ENCODE results near the gene APOA4.
"Not testable (repeated sequence)": the region's sequence is repeated elsewhere in the genome, so short reads cannot be mapped to it uniquely, and the experiment has no call there.

APOA4 gene

DNA sequence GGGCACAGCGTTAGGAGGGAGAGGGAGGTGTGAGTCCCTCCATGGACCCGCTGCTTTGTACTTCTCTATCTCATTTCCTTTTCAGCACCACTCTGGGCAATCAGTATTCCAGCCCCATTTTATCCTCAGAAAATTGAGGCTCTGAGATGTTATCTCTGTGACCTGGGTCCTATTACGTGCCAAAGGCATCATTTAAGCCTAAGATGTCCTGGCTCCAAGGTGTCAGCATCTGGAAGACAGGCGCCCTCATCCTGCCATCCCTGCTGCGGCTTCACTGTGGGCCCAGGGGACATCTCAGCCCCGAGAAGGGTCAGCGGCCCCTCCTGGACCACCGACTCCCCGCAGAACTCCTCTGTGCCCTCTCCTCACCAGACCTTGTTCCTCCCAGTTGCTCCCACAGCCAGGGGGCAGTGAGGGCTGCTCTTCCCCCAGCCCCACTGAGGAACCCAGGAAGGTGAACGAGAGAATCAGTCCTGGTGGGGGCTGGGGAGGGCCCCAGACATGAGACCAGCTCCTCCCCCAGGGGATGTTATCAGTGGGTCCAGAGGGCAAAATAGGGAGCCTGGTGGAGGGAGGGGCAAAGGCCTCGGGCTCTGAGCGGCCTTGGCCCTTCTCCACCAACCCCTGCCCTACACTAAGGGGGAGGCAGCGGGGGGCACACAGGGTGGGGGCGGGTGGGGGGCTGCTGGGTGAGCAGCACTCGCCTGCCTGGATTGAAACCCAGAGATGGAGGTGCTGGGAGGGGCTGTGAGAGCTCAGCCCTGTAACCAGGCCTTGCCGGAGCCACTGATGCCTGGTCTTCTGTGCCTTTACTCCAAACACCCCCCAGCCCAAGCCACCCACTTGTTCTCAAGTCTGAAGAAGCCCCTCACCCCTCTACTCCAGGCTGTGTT lies 5.8 kb upstream of the APOA4 start:
- DNase-seq, result no peak

DNA sequence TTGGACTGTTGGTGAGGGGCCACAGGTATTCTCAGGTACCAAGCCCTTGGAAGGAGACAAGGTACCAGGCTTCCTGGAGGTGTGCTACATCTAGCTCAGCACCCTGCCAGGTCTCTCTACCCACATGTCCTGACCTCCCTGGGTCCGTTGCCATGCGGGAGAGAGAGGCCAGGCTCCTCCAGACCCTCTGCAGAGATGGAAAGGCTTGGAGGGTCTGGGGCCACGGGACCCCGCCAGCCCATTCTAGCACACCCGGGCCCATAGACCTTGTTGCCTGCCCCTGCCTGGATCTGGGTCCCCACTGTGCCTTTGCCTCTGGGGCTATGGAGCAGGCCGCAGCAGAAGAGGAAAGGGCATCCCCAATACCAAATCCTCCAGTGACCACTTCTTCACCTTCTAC lies 4.4 kb upstream of the APOA4 start:
- no peak for DNase-seq

DNA sequence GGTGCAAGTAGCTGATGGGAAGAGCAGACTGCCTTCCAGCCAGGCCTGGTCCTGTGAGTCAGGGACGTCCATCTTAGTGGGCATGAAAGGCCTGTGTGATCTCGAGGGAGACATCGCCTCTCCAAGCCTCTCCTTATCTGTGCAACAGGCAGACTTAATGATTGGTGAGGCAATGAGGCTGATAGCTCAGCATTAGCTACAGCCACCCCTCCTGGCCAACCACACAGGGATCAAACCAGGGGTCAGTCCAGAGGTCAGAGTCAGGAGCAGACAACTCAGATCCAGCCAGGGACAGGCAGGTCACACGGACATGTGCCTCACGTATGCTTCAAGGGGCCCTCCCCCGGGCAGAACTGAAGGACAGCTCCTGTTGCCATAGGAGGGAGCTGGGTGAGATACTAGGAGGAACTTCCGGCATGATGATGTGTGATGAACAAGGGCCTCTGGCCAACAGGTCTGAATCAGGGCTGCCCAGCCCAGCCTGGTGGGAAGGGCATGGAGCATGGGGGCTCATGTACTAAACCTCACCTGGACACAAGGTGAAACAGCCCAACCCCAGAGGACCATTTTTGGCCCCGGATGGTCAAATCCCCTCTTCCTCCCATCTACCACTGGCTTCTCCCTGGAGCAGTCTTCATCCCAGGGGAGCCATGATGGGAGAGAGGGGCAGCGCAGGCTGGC lies 3.8 kb upstream of the APOA4 start:
- no peak for DNase-seq

DNA sequence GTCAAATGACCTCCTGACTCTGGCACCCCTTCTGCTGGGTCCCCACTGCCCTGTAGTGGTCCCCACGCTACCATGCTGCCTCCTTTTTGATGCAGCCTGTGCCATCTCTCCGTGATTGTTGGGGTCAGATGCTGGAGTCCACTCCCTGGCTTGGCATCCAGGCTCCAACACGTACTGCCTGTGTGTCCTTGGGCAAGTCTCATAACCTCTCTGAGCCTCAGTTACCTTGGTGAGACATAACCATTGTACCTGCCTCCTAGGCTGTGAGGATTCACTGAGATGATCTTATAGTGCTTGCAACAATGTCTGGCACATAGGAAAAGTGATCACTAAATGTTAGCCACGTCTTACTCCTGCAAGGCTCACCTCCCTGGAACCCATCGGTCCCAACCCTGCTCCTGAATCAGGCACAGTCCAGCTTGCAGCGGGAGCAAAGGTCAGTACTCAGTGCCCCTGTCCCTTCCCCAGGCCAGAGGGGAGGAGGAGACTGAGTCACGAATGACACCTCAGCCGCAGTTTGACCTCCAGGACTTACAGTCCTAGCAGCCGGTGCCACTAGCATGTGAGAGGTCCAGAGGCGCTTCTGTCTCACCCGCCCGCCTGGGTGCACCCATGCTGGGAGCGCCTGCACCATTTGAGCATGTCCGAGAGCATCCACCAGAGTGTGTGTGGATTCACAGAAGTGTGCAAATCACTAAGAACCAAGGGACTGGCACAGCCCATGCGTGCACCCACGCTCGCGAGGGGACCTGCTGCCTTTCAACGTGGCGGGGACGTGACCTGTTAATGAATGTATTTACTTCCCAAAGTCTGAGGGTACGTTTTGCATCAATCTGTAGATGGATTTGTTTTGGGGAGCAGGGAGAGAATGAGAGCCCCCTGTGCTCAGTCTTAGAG lies 3.0 kb upstream of the APOA4 start:
- DNase-seq, result no peak

DNA sequence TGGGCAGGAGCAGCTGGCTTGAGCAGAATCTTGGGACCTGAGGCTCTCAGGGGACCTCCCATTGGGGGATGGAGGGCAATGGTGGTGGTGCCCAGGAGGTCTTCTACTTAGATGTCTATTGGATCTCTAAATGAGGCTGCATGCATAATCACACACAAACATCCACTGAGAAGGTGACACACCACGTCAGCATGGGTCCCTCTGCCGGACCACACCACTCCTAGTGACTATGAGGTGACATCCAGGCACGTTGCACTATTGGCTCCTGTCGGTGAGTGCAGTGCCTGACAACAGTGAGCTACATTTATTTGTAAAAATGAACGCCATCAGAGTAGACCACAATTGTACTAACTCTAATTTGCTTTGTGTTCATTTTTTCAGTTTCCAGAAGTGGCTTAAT lies 2.3 kb upstream of the APOA4 start:
- no peak for DNase-seq

DNA sequence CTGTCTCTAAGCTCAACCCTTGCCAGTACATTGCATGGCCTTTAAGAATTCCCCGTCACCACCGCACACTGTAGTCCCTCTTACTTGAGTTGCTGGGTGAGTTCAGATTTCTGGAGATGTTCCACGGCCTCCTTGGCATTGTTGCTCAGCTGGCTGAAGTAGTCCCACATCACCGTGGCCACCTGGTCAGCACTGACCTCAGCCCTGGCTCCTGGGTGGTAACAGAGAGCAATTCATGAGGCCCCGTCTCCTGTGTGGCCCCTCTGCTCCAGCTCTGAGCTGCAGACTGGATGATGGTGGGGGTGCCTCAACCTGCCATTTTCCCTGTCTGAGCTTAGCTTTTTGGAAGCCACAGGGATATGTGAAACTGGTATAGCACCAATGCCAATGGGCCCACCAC lies 529 bp downstream of the APOA4 start:
- DNase-seq, result no peak

- no peak for DNase-seq
Measured at GRCh38 chr11:116821050-116821918, 1.8 kb downstream of the APOA4 start.

GRCh38 chr11:116819049-116819448 lies 4.1 kb downstream of the APOA4 start:
- no peak for DNase-seq

DNA sequence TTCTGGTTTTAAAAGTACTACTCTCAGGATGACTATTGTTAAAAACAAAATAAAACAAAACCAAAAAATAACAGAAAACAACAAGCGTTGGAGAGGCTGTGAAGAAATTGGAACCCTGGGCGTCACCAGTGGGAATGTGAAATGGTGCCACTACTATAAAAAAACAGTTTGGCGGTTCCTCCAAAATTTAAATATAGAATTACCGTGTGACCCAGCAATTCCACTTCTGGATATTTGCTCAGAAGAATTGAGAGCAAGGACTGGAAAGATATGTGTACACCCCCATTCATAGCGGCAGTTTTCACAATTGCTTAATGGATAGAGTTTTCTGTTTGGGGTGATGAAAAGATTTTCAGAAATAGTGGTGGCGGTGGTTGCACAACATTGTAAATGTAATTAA lies 8.6 kb downstream of the APOA4 start:
- DNase-seq, result no peak

DNA sequence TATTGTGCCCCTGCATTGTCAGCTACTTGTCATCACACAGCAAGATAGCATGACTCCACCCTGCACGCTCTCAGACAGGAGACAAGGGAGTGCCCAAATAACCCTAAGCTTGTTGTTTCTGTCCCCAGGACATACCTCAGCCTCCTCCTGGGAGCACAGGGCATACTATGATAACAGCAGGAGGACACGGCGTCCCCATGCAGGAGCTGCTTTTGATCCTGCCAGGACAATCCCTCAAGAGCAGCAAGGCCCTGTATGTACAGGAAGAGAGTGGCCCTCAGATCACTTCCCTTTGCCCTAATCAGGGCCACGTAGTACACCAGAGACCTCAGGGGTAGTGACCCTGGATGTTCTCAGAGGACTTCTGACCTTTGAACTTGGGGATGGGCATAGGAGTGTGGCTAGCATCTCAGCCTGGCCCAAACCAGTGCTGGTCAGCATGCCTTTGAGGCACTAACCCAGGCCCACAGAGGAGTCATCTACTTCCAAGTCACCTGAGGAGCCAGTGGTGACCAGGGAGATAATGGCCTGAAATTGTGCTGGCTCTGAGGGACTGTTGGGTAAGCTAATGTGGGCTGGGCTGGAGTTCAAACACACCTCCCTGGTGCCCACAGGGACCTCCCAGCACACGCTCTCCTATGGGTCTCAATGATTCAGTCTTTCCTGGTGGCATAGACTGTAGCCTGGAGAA lies 9.2 kb downstream of the APOA4 start:
- DNase-seq, result no peak

DNA sequence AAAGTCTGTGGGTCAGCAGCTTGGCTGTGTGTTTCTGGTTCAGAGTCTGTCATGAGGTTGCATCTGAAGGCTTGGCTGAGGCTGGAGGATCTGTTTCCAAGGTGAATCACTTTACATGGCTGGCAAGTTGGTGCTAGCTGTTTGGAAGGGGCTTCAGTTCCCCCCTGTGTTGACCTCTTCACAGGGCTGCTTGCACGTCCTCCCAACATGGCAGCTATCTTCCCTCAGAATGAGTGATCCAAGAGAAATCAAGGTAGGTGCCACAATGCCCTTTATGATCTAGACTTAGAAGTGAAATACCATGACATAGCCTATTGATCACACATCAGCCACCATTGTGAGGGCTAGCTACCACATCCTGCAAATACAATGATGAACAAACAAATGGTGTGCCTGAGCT lies 9.9 kb downstream of the APOA4 start:
- no peak for DNase-seq

DNA sequence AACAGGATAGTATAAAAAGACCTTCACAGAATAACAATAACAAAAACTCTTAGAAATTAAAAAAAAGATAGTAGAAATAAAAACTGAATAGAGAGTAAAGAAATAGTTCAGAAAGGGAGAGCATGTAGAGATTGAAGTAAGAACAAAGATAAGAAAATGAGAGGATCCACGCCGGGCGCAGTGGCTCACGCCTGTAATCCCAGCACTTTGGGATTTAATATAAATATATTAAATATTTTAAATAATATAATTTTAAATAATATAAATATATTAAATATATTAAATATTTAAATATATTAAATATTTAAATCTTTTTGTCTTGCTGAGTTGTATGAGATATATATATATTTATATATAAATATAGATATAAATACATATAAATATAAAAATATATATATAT lies 11.0 kb downstream of the APOA4 start:
- no peak for DNase-seq

DNA sequence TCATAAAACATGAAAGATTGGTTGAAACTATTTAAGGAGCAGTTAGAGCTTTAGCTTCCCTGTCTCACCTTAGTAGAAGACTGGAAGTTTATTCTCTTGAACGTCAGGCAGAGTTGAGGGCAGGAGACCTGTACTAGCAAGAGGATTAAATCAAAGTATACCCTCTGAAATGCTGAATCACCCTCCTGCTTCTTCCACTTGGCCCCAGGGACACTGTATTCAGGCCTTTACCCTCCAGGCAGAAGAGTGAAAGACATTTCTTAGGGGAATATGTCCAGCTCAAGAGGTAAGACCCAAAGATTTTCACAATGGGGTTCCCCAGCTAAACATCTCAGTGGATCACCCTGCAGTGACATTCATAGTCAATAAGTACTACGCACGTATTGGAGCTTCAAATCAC lies 11.9 kb downstream of the APOA4 start:
- no peak for DNase-seq

GRCh38 chr11:116808262-116809175 lies 14.6 kb downstream of the APOA4 start:
- no peak for DNase-seq

- no peak for DNase-seq
Measured at GRCh38 chr11:116807601-116808261, 15.4 kb downstream of the APOA4 start.

DNA sequence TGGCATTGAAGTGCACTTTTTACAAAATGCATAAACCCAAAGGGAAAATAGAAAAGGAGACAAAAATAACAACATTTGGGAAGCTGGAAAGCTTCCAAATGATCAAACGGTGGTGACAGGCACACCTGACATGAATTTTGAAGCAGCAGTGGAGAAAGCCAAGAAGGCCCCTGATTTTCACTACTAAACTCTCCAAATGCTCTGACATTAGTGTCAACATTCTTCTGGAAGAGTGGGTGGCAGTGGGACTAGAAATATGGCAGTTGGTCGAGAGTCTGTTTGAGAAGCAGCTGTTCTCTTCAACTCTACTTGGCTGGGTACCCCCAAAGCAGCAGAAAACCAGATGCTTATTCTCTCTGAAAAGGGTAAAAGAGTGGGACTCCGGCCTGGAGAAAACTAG lies 19.1 kb downstream of the APOA4 start:
- no peak for DNase-seq

GRCh38 chr11:116801662-116802061 lies 21.4 kb downstream of the APOA4 start:
- DNase-seq, result not testable (repeated sequence)

DNA sequence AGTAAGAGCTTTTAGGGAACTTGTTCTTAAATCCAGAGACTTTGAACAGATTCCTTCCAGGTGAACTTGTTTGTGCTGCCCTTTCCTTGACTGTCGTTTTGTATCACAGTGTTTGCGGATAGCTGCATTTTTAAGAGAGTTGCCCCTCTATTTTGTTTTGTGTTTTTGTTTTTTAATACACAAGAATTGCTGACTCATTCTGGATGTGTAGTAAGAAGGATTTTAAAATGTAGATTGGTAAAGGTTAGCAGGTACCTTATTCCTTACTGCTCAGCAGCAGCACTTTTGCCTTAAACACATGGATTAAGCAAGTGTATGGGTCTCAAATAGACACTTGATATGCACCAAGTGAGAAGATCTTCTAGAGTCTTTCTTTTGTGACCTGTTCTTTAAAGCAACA lies 22.5 kb downstream of the APOA4 start:
- no peak for DNase-seq

GRCh38 chr11:116798368-116798767 lies 24.7 kb downstream of the APOA4 start:
- DNase-seq, result no peak

DNA sequence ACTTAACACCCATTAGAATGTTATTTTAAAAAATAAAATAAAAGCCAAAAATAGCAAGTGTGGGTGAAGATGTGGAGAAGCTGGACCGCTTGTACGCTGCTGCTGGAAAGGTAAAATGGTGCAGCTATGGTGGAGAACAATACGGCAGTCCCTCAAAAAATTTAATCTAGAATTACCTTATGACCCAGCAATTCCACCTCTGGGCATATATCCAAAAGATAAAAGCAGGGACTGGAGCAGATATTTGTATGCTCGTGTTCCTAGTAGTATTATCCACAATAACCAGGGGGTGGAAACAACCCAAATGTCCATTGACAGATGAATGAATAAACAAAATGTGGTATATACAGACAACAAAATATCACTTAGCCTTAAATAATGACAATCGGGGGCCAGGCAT lies 25.3 kb downstream of the APOA4 start:
- no peak for DNase-seq
